ENCODE results near the gene MOCOS. TPM values are rescaled to one million over a fixed set of nuclear protein-coding genes. Genes with fewer than 3 reads are reported as not detected.

MOCOS gene
- total RNA-seq, 1 experiment from 2014 or later = 29.7 TPM

DNA sequence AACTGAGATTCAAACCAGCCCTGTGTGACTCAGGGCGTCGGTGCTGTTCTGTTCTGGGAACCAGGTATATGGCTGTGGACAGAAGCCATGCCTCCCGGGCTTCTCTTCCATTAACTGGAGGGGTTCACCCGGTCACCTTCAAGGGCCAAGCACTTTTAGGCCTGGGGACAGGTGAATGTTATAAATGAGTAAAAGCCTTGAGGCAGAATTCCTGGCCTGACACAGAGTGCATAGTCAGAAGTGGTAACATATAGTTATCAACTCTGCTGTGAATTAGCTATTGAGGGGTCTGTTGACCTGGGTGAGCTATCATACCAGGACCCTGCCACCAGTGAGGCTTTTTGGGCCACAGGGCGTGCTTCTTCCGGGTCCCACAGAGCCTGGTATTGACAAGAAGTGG is 112.9 kb downstream of the MOCOS start:
- DNase-seq (ENCODE audit: extremely low read depth, low read depth) = no peak

DNA sequence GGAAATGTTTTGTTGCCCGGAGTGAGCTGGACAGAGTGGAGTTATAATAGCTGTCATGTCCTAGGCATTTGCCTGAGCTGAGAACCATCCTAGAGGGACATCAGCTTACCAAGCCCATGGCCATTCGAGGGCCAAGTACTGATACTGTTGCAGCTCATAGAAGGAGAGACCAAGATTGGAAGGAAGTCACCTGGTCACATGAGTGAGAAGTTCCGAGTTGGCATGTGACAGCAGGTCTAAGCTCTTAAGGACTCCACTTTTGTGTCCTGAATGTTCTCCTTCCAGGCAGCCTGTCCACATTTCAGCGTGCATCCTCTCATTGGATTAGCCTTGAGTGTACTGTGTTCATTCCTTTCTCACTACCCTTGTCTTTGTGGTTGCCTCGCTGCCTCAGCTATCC is 114.6 kb downstream of the MOCOS start:
- no peak for DNase-seq (ENCODE audit: extremely low read depth, low read depth)

DNA sequence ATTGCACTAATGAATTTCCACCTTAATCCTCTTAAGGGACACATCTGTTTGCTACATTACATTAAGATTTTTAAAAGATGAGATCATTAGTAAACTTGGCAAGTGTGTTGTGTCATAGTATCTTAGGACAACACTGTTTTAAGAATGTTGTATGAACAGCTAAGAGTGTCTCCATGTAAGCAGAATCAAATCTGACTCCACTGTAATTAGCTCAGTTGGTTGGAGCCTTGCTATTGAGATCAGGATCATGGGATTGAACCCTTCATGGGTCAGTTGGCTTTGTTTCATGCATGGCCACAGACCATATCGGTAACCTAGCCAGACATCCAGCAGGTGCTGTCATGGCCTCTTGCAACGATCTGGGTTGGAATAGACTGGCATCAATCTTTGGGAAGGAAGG is 115.4 kb downstream of the MOCOS start:
- no peak for DNase-seq (ENCODE audit: extremely low read depth, low read depth)

DNA sequence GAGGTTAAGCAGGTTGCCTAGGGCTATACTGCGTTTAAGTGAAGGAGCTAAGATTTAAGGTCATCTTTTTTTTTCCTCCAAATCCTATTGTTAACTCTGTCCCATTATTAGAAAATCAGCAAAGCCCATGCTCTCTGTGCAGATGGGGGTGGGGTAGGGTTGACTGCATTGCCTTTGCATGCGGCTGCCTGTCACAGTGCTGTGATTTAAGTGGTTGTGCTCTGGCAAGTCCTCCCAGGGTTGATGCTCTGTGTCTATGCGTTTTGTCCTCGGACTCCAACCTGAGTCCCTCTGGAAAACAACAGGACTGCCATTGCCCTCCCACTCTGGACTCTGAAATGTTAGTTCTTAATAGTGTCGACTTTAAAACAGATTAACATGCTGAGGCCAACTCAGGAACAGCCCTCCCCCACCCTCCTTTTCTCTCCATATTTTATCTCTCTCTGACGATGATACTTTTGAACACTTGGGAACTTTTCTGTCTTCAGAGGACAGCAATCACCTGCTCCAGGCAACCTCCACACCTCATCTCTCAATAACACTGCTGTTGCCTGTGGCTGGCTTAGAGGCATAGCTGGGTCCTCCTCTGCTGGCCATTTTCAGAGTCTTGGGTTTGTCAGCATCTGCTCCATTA is 116.0 kb downstream of the MOCOS start:
- no peak for DNase-seq (ENCODE audit: extremely low read depth, low read depth)

DNA sequence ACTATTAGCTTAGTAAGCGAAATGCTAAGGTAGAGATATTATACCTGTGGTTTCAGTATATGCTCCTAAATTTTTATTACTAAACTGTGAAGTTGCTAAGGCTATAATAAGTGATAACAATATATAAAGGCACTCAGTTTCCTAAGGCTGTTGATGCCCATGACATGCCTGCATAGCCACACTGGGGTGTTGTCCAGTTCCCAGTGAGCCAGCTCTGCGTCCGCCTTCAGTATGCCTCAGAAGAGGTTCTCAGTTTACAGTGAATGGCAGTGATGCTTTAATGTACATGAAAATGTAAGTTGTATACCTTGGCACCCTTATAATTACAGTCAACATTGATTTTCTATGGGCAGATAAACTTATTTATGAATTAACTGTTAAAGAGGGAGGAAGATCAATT is 117.4 kb downstream of the MOCOS start:
- no peak for DNase-seq (ENCODE audit: extremely low read depth, low read depth)

DNA sequence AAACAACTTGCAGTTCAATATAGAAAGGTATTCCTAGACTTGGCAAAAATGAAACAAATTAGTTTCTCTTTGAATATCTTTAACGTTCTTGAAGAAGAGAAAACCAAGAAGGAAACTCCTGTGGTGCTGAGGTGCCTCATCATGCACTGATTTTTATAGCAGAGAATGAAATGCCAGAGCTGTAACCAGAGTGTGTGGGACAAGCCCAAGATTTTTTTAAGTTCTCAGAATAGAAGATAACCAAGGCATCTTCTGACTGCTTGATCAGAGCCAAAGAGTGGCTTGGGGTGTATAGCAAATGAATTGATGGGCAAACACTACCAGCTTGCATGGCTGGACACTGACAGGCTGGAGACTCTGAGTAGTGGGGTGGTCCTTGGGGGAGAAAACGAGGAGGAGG is 118.1 kb downstream of the MOCOS start:
- DNase-seq (ENCODE audit: extremely low read depth, low read depth) = no peak

DNA sequence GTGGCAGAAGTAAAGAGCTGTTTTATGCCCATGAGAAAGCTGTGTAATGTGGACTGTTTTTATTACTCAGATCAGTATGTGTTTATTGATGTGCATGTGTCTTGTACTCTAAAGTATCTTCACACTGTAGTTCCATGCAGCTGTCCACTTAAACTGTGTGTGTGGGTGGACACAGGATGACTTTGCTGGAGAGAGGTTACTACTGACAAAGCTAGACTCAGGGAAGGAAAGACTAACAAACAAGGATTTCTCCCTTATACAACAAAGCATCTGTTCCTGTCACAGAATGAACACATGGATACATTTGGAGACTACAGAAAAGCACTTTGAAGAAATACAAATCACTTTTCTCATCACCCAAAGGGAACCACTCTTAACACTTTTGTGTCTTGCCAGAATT is 120.2 kb downstream of the MOCOS start:
- no peak for DNase-seq (ENCODE audit: extremely low read depth, low read depth)

DNA sequence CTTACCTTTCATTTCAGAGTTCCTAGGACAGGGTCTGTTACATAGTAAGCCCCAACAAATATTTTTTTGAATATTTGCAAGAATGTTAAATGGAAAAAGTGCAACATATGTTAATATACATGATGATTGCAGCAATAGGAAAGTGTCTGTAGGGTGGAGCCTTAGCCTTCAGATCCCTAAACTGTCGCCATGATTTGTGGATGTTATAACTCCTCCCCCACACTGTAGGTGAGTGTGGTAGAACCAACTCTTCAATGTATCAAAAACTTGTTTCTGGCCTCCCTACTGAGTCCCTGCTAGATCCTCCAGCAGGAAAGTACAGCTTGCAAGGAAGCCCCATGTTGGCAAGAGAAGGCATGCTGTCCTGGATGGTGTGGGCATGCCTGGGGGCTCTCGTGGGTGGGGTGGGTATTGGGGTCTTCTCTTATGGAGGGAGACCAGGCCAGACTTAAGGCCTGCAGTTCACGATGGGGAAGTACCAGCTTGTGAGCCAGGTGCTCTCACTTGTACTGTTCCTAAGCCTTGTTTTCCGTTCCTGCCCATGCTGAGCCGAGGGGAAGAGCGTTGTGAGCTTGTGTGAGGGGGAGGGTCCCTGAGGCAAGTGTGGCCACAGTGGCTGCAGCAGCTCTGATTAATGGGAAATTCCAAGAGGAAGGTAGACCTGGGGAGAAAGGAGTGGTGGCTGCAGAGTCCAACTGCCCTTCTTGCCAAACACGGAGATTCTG is 121.6 kb downstream of the MOCOS start:
- no peak for DNase-seq (ENCODE audit: extremely low read depth, low read depth)

DNA sequence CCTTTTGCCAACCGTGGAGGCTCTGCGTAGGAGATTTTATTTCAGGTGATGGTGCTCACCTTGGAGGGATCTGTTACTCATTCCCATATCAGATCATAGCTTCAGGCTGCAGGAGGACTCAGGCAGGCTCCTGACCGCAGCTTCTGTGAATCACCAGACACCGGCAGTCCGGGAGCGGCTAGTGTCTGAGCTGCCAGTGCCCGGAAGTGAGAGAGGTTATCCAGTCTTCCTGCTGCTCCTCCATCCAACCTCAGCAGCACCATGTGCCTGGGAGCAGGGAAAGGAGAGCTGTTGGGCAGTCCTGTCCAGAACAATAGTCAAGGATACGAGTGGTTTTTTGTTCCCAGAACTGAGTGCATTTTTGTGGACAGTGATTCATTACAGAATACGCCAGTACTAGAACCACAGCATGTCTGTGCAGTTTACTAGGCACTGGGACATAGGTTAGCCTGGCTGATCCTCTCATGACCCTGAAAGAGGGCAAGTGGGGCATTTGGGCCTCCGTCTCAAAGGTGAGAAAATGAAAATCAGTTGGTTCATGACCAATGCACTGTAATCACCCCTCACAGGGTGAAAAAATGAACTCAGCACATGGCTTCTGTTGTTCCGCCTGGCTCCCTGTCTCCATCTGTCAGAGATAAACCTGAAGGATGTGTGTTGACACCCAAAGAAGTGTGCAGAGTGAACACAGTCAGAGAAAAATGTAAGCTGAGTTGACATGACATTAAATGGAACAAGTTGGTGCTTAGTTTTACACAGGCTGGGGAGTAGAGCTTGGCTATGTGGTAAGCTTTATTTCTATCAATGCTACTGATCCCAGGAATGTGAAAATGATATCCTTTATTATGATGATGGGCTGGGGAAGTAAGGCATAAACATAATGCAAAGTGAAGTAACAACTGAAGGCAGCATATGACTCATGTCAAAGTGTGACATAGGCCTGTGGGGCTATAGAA is 122.4 kb downstream of the MOCOS start:
- no peak for DNase-seq (ENCODE audit: extremely low read depth, low read depth)

DNA sequence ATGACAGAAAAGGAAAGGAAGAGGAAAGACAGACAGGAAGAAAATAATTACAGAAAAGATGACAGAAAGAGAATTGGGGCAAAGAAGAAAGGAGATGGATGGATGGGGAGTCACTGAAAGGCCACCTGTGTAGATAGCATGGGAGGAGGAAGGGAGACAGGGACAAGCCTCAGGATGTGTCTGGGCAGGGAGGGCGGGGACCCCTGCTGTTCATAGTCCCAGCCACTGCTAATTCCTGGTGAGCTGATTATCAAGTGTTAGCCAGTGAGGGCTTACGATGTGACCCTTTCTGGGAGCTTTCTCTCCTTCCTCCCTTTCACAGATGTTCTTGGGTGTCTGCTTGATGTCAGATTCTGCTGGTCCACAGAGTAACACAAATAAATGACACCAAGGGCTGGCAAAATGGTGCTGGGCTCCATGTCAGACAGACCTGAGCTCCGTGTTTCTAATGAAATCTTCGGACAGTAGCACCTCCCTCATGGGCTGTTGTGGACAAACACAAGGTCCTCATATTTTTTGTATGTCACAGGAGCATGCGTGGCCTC is 123.8 kb downstream of the MOCOS start:
- no peak for DNase-seq (ENCODE audit: extremely low read depth, low read depth)

DNA sequence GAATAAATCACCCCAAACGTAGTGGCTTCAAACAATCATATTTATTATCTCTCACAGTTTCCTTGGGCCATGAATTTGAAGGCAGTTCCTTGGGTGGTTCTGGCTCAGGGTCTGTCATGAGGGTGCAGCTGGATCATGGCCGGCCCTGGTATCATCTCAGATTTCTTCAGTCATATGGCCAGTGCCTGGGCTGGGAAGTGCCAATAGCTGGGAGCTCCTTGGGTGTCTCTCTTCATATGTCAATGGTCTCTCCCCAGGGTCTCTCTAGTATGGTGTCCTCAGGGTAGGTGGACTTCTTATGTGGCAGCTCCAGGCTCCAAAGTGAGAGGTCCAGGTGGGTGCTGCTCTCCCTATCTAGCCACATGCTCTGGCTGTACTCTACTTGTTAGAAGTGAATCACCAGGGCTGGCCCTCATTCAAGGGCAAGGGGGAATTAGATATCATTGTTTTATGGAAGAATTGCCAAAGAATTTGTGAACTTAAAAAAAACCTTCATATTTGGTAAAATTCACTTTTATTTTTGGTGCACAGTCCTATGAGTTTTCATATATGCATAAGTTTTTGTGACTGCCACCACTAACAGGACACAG is 125.6 kb downstream of the MOCOS start:
- no peak for DNase-seq (ENCODE audit: extremely low read depth, low read depth)

DNA sequence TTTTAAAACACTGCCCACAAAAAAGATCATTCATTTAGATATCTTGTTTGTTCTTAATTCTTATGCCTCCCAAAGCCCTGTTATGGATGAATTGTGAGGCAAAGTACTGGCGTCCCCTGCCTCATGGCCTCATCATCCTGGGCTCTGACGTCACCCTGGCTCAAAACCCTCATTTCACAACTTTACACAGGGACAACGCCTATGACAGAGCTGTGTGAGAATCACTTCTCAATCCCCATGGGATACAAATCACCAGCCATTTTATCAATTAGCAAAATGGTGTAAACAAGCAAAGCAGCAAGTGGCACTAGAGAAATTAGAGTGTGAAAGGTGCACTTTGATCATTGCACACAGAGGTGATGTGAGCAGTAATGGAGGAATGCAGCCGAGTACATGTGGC is 126.8 kb downstream of the MOCOS start:
- DNase-seq (ENCODE audit: extremely low read depth, low read depth) = peak; percentile 97

DNA sequence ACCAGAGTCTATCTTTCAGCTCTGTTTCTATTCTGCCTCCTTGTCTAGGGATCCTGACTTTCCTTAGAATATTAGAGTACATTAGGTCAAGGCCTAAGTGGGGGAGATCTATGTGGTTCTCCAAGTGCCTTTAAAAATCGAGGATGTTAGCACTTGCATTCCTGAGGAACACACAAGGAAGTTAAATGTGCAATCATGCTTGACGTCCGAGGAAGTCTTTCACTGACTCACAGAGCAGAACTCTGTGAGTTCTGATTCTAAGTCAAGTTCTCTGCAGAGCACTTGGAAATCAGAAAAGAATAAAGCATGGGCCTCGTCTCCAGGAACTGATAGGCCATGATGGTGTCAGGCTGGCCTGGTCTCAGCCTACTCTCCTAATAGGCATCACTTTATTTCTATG is 127.5 kb downstream of the MOCOS start:
- peak; percentile 76 for DNase-seq (ENCODE audit: extremely low read depth, low read depth)

DNA sequence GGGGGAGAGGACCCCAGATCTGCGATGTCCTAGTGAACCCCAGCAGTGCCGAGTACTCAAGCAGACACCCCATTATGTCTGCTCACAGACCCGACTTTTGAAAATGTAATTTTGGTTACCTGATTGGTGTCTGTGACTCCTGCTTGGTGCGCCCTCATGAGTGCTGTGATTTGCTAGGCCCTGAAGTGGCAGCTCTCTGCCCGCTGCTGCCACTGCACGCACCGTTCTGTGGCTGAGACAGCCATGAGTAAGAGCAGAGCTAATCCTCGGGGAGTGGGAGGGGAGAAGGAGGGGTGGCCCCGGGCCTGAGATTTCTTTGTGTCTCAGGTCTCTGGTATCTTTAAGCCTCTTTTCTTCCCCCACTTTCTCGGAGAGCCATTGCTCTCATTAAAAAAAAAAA is 128.4 kb downstream of the MOCOS start:
- no peak for DNase-seq (ENCODE audit: extremely low read depth, low read depth)

DNA sequence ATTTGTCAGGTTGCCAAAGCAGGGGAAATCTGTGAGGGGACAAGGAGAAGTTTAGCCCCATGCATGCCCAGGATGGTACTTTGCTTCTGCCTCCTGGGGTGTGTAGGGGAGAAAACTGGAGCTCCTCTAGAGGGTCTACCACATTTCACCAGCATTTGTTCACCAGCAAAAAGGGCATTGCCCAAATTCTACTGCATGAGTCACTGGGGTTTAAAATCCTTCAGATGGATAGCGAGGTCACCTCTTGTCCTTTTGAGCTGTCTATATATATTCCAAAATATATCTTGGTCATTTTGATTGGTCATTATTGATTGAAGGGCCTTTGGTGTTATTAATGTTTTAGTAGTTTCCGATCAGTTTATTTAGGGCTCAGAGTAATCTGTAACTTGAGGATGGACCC is 128.9 kb downstream of the MOCOS start:
- DNase-seq (ENCODE audit: extremely low read depth, low read depth) = no peak

Other genes with a start within 250 kb of the MOCOS start
- gene RPRD1A, start 119.9 kb upstream of the MOCOS start, total RNA-seq (2014; rRNA removed; shearing (Covaris generic)) = 68.3 and 76.0 TPM in 2 replicates
- 59.7 and 64.7 TPM in 2 replicates for gene SLC39A6, start 58.2 kb upstream of the MOCOS start, total RNA-seq (2014; rRNA removed; shearing (Covaris generic))
- 62.0 and 88.6 TPM in 2 replicates for gene ELP2, start 57.6 kb upstream of the MOCOS start, total RNA-seq (2014; rRNA removed; shearing (Covaris generic))
- 17.5 and 23.1 TPM in 2 replicates for gene FHOD3, start 110.2 kb downstream of the MOCOS start, total RNA-seq (2014; rRNA removed; shearing (Covaris generic))

All from NCI-H460 (cell line).